ENCODE results near the gene SUPT4H1.

GRCh38 chr17:58307468-58308172, 44.4 kb downstream of the SUPT4H1 start:
- TF ChIP-seq POLR2A (IDR thresholded peaks at IDR 0.05; ENCODE audit: extremely low read depth, insufficient read length) (no peak), MYC (IDR thresholded peaks at IDR 0.05; ENCODE audit: low read depth, low read length) (no peak)
- TF ChIP-seq, protein P1, sequence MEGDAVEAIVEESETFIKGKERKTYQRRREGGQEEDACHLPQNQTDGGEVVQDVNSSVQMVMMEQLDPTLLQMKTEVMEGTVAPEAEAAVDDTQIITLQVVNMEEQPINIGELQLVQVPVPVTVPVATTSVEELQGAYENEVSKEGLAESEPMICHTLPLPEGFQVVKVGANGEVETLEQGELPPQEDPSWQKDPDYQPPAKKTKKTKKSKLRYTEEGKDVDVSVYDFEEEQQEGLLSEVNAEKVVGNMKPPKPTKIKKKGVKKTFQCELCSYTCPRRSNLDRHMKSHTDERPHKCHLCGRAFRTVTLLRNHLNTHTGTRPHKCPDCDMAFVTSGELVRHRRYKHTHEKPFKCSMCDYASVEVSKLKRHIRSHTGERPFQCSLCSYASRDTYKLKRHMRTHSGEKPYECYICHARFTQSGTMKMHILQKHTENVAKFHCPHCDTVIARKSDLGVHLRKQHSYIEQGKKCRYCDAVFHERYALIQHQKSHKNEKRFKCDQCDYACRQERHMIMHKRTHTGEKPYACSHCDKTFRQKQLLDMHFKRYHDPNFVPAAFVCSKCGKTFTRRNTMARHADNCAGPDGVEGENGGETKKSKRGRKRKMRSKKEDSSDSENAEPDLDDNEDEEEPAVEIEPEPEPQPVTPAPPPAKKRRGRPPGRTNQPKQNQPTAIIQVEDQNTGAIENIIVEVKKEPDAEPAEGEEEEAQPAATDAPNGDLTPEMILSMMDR (IDR thresholded peaks at IDR 0.05; ENCODE audit: low read depth, low read length): no peak
